Loucy (cell line): ENCODE results near the gene INTS6.
A peak's percentile ranks its signal among the peaks of the same experiment; 100 is the strongest.

Source experiments
- H2AFZ ChIP-seq: fragments of 200-600 bp; sonication (generic); 2 replicates; pipeline ENCODE4 v1.6.0; 2016; ENCODE audit warnings: antibody characterized with exemption, mild to moderate bottlenecking, low read length, moderate library complexity
- H3F3A ChIP-seq: fragments of 200-600 bp; 2 replicates; pipeline ENCODE4 v1.6.0; 2016; ENCODE audit warnings: antibody characterized with exemption, low read depth, mild to moderate bottlenecking
- H3K27me3 ChIP-seq: fragments of 200-600 bp; sonication (generic); 2 replicates; pipeline ENCODE4 v1.6.1; 2014; ENCODE audit warnings: low read length, mild to moderate bottlenecking; ENCODE audit not compliant: insufficient read depth, poor library complexity, severe bottlenecking
- H3K36me3 ChIP-seq: fragments of 200-600 bp; sonication (generic); 2 replicates; pipeline ENCODE4 v1.6.1; 2016; ENCODE audit warnings: low read length; ENCODE audit not compliant: insufficient read depth
- H3K4me1 ChIP-seq: fragments of 200-600 bp; sonication (generic); 2 replicates; pipeline ENCODE4 v1.5.1; 2014; ENCODE audit warnings: low read length, mild to moderate bottlenecking; ENCODE audit not compliant: insufficient read depth, poor library complexity, severe bottlenecking
- H3K4me2 ChIP-seq: fragments of 200-600 bp; sonication (generic); 2 replicates; pipeline ENCODE4 v1.6.0; 2014; ENCODE audit warnings: antibody characterized with exemption, low read length, low read depth, mild to moderate bottlenecking; ENCODE audit not compliant: poor library complexity, severe bottlenecking
- H3K4me3 ChIP-seq: fragments of 200-600 bp; sonication (generic); 2 replicates; pipeline ENCODE4 v1.5.1; 2014; ENCODE audit warnings: low read length, mild to moderate bottlenecking, mixed read lengths; ENCODE audit not compliant: poor library complexity, severe bottlenecking
- H3K79me2 ChIP-seq: fragments of 200-600 bp; sonication (generic); 2 replicates; pipeline ENCODE4 v1.6.1; 2014; ENCODE audit warnings: low read length; ENCODE audit not compliant: insufficient read depth
- H3K9ac ChIP-seq: fragments of 200-600 bp; sonication (generic); 2 replicates; pipeline ENCODE4 v1.6.0; 2014; ENCODE audit warnings: mild to moderate bottlenecking, low read depth, low read length, moderate library complexity; ENCODE audit not compliant: poor library complexity, severe bottlenecking
- H3K9me2 ChIP-seq: fragments of 200-600 bp; sonication (generic); replicated peaks from 2 replicates; pipeline ENCODE4 v1.6.1; 2016; ENCODE audit warnings: low read depth, low read length, mixed read lengths
- H3K9me3 ChIP-seq: fragments of 200-600 bp; sonication (generic); 2 replicates; pipeline ENCODE4 v1.6.1; 2014; ENCODE audit warnings: mild to moderate bottlenecking, antibody characterized with exemption, low read length, low read depth; ENCODE audit not compliant: insufficient read depth
- H4K20me1 ChIP-seq: fragments of 200-600 bp; sonication (generic); 2 replicates; pipeline ENCODE4 v1.6.0; 2014; ENCODE audit warnings: antibody characterized with exemption, low read length, mild to moderate bottlenecking; ENCODE audit not compliant: insufficient read depth, poor library complexity, severe bottlenecking
- EZH2phosphoT487 ChIP-seq: fragments of 200-600 bp; IDR thresholded peaks from 2 replicates; pipeline ENCODE4 v1.6.1; 2018; ENCODE audit warnings: antibody characterized with exemption, mild to moderate bottlenecking, moderate library complexity, borderline replicate concordance
- TF ChIP-seq, protein P1 (sequence below): fragments of 200-600 bp; sonication (generic); conservative IDR thresholded peaks from 2 replicates; pipeline ENCODE4 v1.5.1; 2014; ENCODE audit warnings: mild to moderate bottlenecking, antibody characterized with exemption, low read length

INTS6 gene

DNA sequence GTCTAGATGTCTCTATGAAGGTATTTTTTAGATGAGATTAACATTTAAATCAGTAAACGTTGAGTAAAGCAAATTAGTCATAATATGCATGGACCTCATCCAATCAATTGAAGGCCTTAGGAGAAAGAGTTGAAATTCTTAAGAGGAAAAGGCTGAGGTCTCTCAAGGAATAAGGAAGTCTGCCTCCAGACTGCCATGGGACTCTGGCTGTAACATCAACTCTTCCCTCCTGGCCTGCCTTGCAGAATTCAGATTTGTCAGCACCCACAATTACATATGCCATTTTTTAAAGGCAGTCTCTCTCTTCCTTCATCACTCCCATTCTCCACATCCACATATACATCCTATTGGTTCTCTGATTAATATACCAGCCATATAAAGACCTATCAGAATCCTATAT, 28.8 kb upstream of the INTS6 start:
- H3F3A ChIP-seq: no peaks in the 10 kb centered on the region
- H3K4me1 ChIP-seq: peaks cover 6% of the 10 kb centered on the region
- no peak overlapping the region for H3K4me2 ChIP-seq
- TF ChIP-seq, protein P1, sequence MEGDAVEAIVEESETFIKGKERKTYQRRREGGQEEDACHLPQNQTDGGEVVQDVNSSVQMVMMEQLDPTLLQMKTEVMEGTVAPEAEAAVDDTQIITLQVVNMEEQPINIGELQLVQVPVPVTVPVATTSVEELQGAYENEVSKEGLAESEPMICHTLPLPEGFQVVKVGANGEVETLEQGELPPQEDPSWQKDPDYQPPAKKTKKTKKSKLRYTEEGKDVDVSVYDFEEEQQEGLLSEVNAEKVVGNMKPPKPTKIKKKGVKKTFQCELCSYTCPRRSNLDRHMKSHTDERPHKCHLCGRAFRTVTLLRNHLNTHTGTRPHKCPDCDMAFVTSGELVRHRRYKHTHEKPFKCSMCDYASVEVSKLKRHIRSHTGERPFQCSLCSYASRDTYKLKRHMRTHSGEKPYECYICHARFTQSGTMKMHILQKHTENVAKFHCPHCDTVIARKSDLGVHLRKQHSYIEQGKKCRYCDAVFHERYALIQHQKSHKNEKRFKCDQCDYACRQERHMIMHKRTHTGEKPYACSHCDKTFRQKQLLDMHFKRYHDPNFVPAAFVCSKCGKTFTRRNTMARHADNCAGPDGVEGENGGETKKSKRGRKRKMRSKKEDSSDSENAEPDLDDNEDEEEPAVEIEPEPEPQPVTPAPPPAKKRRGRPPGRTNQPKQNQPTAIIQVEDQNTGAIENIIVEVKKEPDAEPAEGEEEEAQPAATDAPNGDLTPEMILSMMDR: no peak
- TF ChIP-seq EZH2phosphoT487: no peak
- H3K4me3 ChIP-seq: no peak overlapping the region
- no peaks in the 10 kb centered on the region for H4K20me1 ChIP-seq
- H3K27me3 ChIP-seq: no peaks in the 10 kb centered on the region
- no peaks in the 10 kb centered on the region for H3K79me2 ChIP-seq
- H2AFZ ChIP-seq: no peak overlapping the region
- H3K9me3 ChIP-seq: no peaks in the 10 kb centered on the region
- no peaks in the 10 kb centered on the region for H3K9me2 ChIP-seq
- H3K36me3 ChIP-seq: no peaks in the 10 kb centered on the region
- H3K9ac ChIP-seq: no peak overlapping the region

- H2AFZ ChIP-seq: peak overlapping the region; percentile 39; the same call in 1 of the 2 replicates
- H3F3A ChIP-seq: no peaks in the 10 kb centered on the region
- H3K4me2 ChIP-seq: no peak overlapping the region
- no peaks in the 10 kb centered on the region for H3K36me3 ChIP-seq
- TF ChIP-seq, protein P1: no peak
- TF ChIP-seq EZH2phosphoT487: no peak
- no peaks in the 10 kb centered on the region for H3K9me3 ChIP-seq
- H3K79me2 ChIP-seq: no peaks in the 10 kb centered on the region
- H3K9me2 ChIP-seq: no peaks in the 10 kb centered on the region
- no peaks in the 10 kb centered on the region for H4K20me1 ChIP-seq
- peaks cover 18% of the 10 kb centered on the region for H3K4me1 ChIP-seq
- no peak overlapping the region for H3K9ac ChIP-seq
- no peaks in the 10 kb centered on the region for H3K27me3 ChIP-seq
- H3K4me3 ChIP-seq: no peak overlapping the region
Observed at GRCh38 chr13:51479199-51479523, 26.3 kb upstream of the INTS6 start.

- TF ChIP-seq, protein P1: no peak
- no peak for TF ChIP-seq EZH2phosphoT487
- Histone ChIP-seq H3F3A (no peaks in the 10 kb centered on the region), H2AFZ (peak overlapping the region; percentile 39; the same call in 1 of the 2 replicates), H3K4me2 (no peak overlapping the region), H3K36me3 (no peaks in the 10 kb centered on the region), H3K27me3 (no peaks in the 10 kb centered on the region), H4K20me1 (no peaks in the 10 kb centered on the region), H3K4me1 (peaks cover 18% of the 10 kb centered on the region), H3K9ac (no peak overlapping the region), H3K9me3 (no peaks in the 10 kb centered on the region), H3K4me3 (no peak overlapping the region), H3K9me2 (no peaks in the 10 kb centered on the region), H3K79me2 (no peaks in the 10 kb centered on the region)
Observed at GRCh38 chr13:51478418-51479198, 25.8 kb upstream of the INTS6 start.
